Endothelial cell of umbilical vein (primary cell): ENCODE results near the gene CCDC197. TPM values are rescaled to one million over a fixed set of nuclear protein-coding genes. Genes with fewer than 3 reads are reported as not detected.

ENCODE experiments used
- BruUV-seq: library from RNA; stranded (reverse); fragments of 400-500 nt; replicated peaks from 2 replicates; lab custom pipeline; 2021; lab: Mats Ljungman, UMichigan
- CTCF ChIA-PET: fragments of 300-600, 350-600 bp; sonication (Branson Sonifier 250); formaldehyde crosslinking; loops from one replicate; lab custom pipeline; 2021; ENCODE audit warnings: antibody characterized with exemption, inconsistent platforms; lab: Charles Lee
- POLR2A ChIA-PET: fragments of 300-600, 350-600 bp; sonication (Branson Sonifier 250); formaldehyde crosslinking; loops from one replicate; lab custom pipeline; 2021; ENCODE audit warnings: antibody characterized with exemption, inconsistent platforms; lab: Charles Lee
- DNase-seq: peaks from one replicate; pipeline ENCODE4 v3.0.0-alpha.2; 2011; ENCODE audit warnings: low read depth, low spot score
- FAIRE-seq: peaks from 2 replicates; lab custom pipeline; 2011; peaks lifted over from hg19 to GRCh38; lab: Jason Lieb, UNC
- H2AFZ ChIP-seq: 2 replicates; pipeline ENCODE4 v1.6.0; 2012; ENCODE audit warnings: low read depth, low read length, control low read depth, inconsistent platforms
- H3K27ac ChIP-seq: 2 replicates; pipeline ENCODE4 v1.5.1; 2011; ENCODE audit warnings: low read depth, mild to moderate bottlenecking, control low read depth, low read length, moderate library complexity; ENCODE audit not compliant: insufficient read depth
- H3K27me3 ChIP-seq, 2 experiments: 2 replicates each; pipeline versions ENCODE4 v1.6.0 to v1.6.1; 2011; ENCODE audit warnings: low read length in 2 of 2, mixed read lengths in 1 of 2; ENCODE audit not compliant: control insufficient read depth in 2 of 2, insufficient read depth in 2 of 2
- H3K36me3 ChIP-seq, 2 experiments: 2 replicates in 1 of 2; 3 replicates in 1 of 2; pipeline ENCODE4 v1.5.1; 2011; ENCODE audit warnings: low read length in 2 of 2, mild to moderate bottlenecking in 1 of 2, moderate library complexity in 1 of 2; ENCODE audit not compliant: control insufficient read depth in 2 of 2, insufficient read depth in 2 of 2; ENCODE audit errors: extremely low read depth in 1 of 2
- H3K4me1 ChIP-seq: 3 replicates; pipeline ENCODE4 v1.5.1; 2011; ENCODE audit warnings: mild to moderate bottlenecking, low read length; ENCODE audit not compliant: control insufficient read depth, insufficient read depth; ENCODE audit errors: extremely low read depth
- H3K4me2 ChIP-seq: 2 replicates; pipeline ENCODE4 v1.6.1; 2011; ENCODE audit warnings: low read length, control low read depth, mixed read lengths; ENCODE audit not compliant: insufficient read depth
- H3K4me3 ChIP-seq, 3 experiments: fragments of 200-600 bp in 1 of 3; sonication (generic), shearing (Covaris generic) in 1 of 3; replicated peaks in 1 of 3; 2 replicates each; pipeline ENCODE4 v1.5.1; 2011 to 2016; ENCODE audit warnings: control low read depth in 3 of 3, low read length in 3 of 3, mild to moderate bottlenecking in 2 of 3, inconsistent platforms in 1 of 3, low read depth in 1 of 3, moderate library complexity in 1 of 3; ENCODE audit not compliant: insufficient read depth in 1 of 3
- H3K79me2 ChIP-seq: 2 replicates; pipeline ENCODE4 v1.6.0; 2012; ENCODE audit warnings: low read length, inconsistent platforms; ENCODE audit not compliant: control insufficient read depth, insufficient read depth
- H3K9ac ChIP-seq: replicated peaks from 2 replicates; pipeline ENCODE3; 2011; ENCODE audit warnings: low read length, control low read depth; ENCODE audit not compliant: insufficient read depth; ENCODE audit errors: extremely low read depth
- H3K9me1 ChIP-seq: replicated peaks from 3 replicates; pipeline ENCODE4 v1.6.0; 2011; ENCODE audit warnings: mild to moderate bottlenecking, low read length; ENCODE audit not compliant: control insufficient read depth, insufficient read depth; ENCODE audit errors: extremely low read depth
- H3K9me3 ChIP-seq: replicated peaks from 2 replicates; pipeline ENCODE4 v1.5.1; 2012; ENCODE audit warnings: low read length, inconsistent platforms; ENCODE audit not compliant: control insufficient read depth, insufficient read depth
- H4K20me1 ChIP-seq: replicated peaks from 2 replicates; pipeline ENCODE3; 2011; ENCODE audit warnings: mild to moderate bottlenecking, low read length; ENCODE audit not compliant: control insufficient read depth, insufficient read depth; ENCODE audit errors: extremely low read depth
- CTCF ChIP-seq, 2 donors: IDR thresholded peaks; 1 replicate in 1 of 2; 2 replicates in 1 of 2; pipeline ENCODE4 v1.5.1; 2011; ENCODE audit warnings: low read length in 2 of 2, mild to moderate bottlenecking in 2 of 2, moderate library complexity in 2 of 2, control low read depth in 1 of 2, inconsistent platforms in 1 of 2, low read depth in 1 of 2; ENCODE audit not compliant: insufficient read depth in 1 of 2; ENCODE audit errors: extremely low read depth in 1 of 2
- EZH2 ChIP-seq: IDR thresholded peaks from 2 replicates; pipeline ENCODE4 v1.6.1; 2012; ENCODE audit warnings: borderline replicate concordance, low read depth, mild to moderate bottlenecking, moderate library complexity, low read length, inconsistent platforms; ENCODE audit not compliant: severe bottlenecking
- FOS ChIP-seq: IDR thresholded peaks from 2 replicates; pipeline ENCODE4 v1.6.1; 2011; ENCODE audit warnings: mild to moderate bottlenecking, low read length, moderate library complexity, borderline replicate concordance; ENCODE audit not compliant: insufficient read depth
- GATA2 ChIP-seq: IDR thresholded peaks from 2 replicates; pipeline ENCODE4 v1.7.0; 2011; ENCODE audit warnings: low read depth, mild to moderate bottlenecking, moderate library complexity, mixed read lengths, low read length; ENCODE audit not compliant: insufficient read length, insufficient read depth
- JUN ChIP-seq: IDR thresholded peaks from 2 replicates; pipeline ENCODE4 v1.6.1; 2011; ENCODE audit warnings: borderline replicate concordance, low read depth; ENCODE audit not compliant: insufficient read length, insufficient read depth
- MYC ChIP-seq: IDR thresholded peaks from one replicate; pipeline ENCODE4 v1.6.1; 2011; ENCODE audit warnings: mild to moderate bottlenecking, low read depth, low read length
- POLR2A ChIP-seq: IDR thresholded peaks from 2 replicates; pipeline ENCODE4 v1.6.1; 2012; ENCODE audit warnings: low read depth, mild to moderate bottlenecking, control low read depth, low read length
- POLR2AphosphoS5 ChIP-seq: IDR thresholded peaks from 2 replicates; pipeline ENCODE4 v1.6.1; 2012; ENCODE audit warnings: low read depth, mild to moderate bottlenecking, control low read depth, low read length, moderate library complexity; ENCODE audit not compliant: insufficient read depth
- dilution Hi-C: fragments of 300-500 bp; cut with MboI; formaldehyde crosslinking; loops from one replicate; pipeline ENCODE4 v1.15.0; 2019; ENCODE audit warnings: low sequenced_read_pairs; ENCODE audit not compliant: extremely low pct_ligation_motif_present
- intact Hi-C: fragments of 100-400 bp; cut with micrococcal nuclease; formaldehyde crosslinking; loops from one replicate; pipeline ENCODE4 v1.10.0; 2022
- polyA plus RNA-seq, 4 experiments: library from polyadenylated mRNA; depleted of rRNA in 3 of 4; stranded (reverse) in 3 of 4; unstranded in 1 of 4; fragments of >200 nt; gene quantifications; 2 replicates each; pipeline versions ENCODE4 v1.2.1 to v1.2.3, GENCODE V29; 2011 to 2012; ENCODE audit warnings: missing spikeins in 1 of 4
- total RNA-seq: library from RNA; stranded (reverse); gene quantifications from 2 replicates; pipeline ENCODE4 v1.2.3, GENCODE V29; 2021
- TF ChIP-seq, protein P1 (sequence below): IDR thresholded peaks from 2 replicates; pipeline ENCODE4 v1.6.1; 2011; ENCODE audit not compliant: insufficient read depth, insufficient read length

Gene CCDC197
- total and polyA plus RNA-seq, 2 donors (not counting 3 experiments of a cell fraction or from before 2014, with no cell fraction given): not detected

DNA sequence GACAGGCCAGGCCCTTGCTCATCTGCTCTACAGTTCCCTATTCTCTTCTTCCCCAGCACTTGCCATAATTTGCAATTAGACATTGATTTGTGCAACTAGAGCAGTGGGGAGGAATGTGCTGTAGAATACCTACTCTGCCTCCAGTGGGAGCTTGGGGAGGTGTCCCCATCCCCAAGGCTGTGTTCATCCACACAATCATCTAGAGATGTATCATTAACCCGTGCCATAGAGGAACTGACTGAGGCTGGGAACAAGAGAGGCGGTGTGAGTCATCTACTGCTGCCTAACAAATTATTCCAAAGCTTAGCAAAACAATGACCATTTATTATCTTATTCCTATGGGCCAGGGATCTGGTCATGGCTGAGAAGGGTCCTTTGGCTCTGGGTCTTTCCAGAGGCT, 23.9 kb downstream of the CCDC197 start:
- ChIA-PET POLR2A (no interaction called here), CTCF (interaction anchor here (0.7 to 1.9 kb wide), 7 partner anchors 10 to 148 kb away, joined by 3 to 10 read pairs (median 4); no protein-coding TSS in a partner anchor)
- Histone ChIP-seq H3K4me1 (no peaks in the 10 kb centered on the region), H3K4me2 (no peak overlapping the region), H3K79me2 (no peaks in the 10 kb centered on the region), H4K20me1 (no peaks in the 10 kb centered on the region), H3K4me3 (no peak overlapping the region), H3K9me3 (no peaks in the 10 kb centered on the region), H3K27ac (no peak overlapping the region), H3K36me3 (no peaks in the 10 kb centered on the region), H3K27me3 (peaks cover 0 to 8% of the 10 kb centered on the region in 2 experiments), H2AFZ (no peak overlapping the region), H3K9me1 (no peaks in the 10 kb centered on the region), H3K9ac (no peak overlapping the region)
- BruUV-seq: no TSS peak
- FAIRE-seq (no peak), DNase-seq (no peak)
- dilution Hi-C loops (no loop called here), intact Hi-C loops (no loop called here)
- TF ChIP-seq GATA2 (no peak), FOS (no peak), JUN (no peak), POLR2AphosphoS5 (no peak), MYC (no peak), POLR2A (no peak), EZH2 (no peak), CTCF (IDR thresholded peaks at IDR 0.05; ENCODE audit: extremely low read depth in 1 of 2, insufficient read depth in 1 of 2, low read depth in 1 of 2, low read length in 2 of 2) (no peak)
- TF ChIP-seq, protein P1, sequence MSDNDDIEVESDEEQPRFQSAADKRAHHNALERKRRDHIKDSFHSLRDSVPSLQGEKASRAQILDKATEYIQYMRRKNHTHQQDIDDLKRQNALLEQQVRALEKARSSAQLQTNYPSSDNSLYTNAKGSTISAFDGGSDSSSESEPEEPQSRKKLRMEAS: no peak
